GM13977 (cell line): ENCODE measurements around the gene ZNF783.
"Not testable (repeated sequence)": the region's sequence is repeated elsewhere in the genome, so short reads cannot be mapped to it uniquely, and the experiment has no call there.

Experiments
- DNase-seq: peaks from one replicate; pipeline ENCODE4 v3.0.0; 2012; ENCODE audit warnings: low spot score
- CTCF ChIP-seq: IDR thresholded peaks from 2 replicates; pipeline ENCODE4 v1.5.1; 2012; ENCODE audit warnings: mild to moderate bottlenecking, control low read depth; ENCODE audit not compliant: insufficient read depth; ENCODE audit errors: extremely low read depth, missing control alignments
- in situ Hi-C: fragments of 300-500 bp; cut with MboI; formaldehyde crosslinking; loops from one replicate; pipeline ENCODE4 v1.12.0; 2022; ENCODE audit warnings: low sequenced_read_pairs, low pct_unique_long_range_greater_than_20kb, mixed read lengths, inconsistent platforms; ENCODE audit not compliant: unreplicated experiment

The ZNF783 gene

GRCh38 chr7:149322737-149323136, 60.7 kb downstream of the ZNF783 start:
- in situ Hi-C loops = no loop called here
- no peak for DNase-seq
- no peak for TF ChIP-seq CTCF

GRCh38 chr7:149325248-149325647, 63.3 kb downstream of the ZNF783 start:
- DNase-seq = no peak
- no peak for TF ChIP-seq CTCF
- in situ Hi-C loops = no loop called here

GRCh38 chr7:149329265-149329664, 67.3 kb downstream of the ZNF783 start:
- no peak for DNase-seq
- in situ Hi-C loops = no loop called here
- no peak for TF ChIP-seq CTCF

- no peak for TF ChIP-seq CTCF
- no peak for DNase-seq
- in situ Hi-C loops = no loop called here
Observed at GRCh38 chr7:149329766-149330334, 67.9 kb downstream of the ZNF783 start.

GRCh38 chr7:149330914-149331567, 69.0 kb downstream of the ZNF783 start:
- TF ChIP-seq CTCF = no peak
- in situ Hi-C loops = no loop called here
- no peak for DNase-seq

GRCh38 chr7:149332602-149333320, 70.8 kb downstream of the ZNF783 start:
- DNase-seq, in situ Hi-C loops: not testable (repeated sequence)

GRCh38 chr7:149333321-149333717, 71.3 kb downstream of the ZNF783 start:
- no peak for TF ChIP-seq CTCF
- DNase-seq = no peak
- in situ Hi-C loops = no loop called here
